SU-DHL-6 (cell line): ENCODE results near the gene PPP6R1.

Experiments
- EZH2phosphoT487 ChIP-seq: fragments of 200-600 bp; sonication (generic), shearing (Covaris generic); conservative IDR thresholded peaks from 2 replicates; pipeline ENCODE4 v1.6.1; 2018; ENCODE audit warnings: mild to moderate bottlenecking, antibody characterized with exemption, low read length, moderate library complexity, mixed read lengths
- TF ChIP-seq, protein P1 (sequence below): fragments of 200-600 bp; sonication (generic); IDR thresholded peaks from one replicate; pipeline ENCODE4 v1.5.1; 2017; ENCODE audit warnings: antibody characterized with exemption, mild to moderate bottlenecking, low read length, moderate library complexity; ENCODE audit not compliant: insufficient read depth, poor library complexity, severe bottlenecking

DNA sequence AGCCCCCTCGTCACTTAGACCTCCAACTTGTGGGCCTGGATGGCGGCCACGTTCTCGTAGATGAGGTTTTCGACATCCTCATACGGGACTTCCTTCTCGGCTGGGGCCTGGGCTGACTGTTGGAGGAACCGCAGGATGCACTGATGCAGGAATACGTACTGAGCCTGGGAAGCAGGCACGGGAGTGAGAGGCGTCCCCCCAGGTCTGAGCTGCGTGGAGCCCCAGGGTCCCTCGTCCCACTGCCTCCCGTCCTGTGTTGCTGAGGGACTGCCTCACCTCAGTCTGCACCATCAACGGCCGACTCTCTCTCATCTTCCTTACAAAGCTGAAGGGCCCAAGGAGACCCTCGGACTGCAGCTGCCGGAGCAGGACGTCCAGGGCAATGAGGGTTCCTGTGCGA, 77.1 kb downstream of the PPP6R1 start:
- TF ChIP-seq, protein P1, sequence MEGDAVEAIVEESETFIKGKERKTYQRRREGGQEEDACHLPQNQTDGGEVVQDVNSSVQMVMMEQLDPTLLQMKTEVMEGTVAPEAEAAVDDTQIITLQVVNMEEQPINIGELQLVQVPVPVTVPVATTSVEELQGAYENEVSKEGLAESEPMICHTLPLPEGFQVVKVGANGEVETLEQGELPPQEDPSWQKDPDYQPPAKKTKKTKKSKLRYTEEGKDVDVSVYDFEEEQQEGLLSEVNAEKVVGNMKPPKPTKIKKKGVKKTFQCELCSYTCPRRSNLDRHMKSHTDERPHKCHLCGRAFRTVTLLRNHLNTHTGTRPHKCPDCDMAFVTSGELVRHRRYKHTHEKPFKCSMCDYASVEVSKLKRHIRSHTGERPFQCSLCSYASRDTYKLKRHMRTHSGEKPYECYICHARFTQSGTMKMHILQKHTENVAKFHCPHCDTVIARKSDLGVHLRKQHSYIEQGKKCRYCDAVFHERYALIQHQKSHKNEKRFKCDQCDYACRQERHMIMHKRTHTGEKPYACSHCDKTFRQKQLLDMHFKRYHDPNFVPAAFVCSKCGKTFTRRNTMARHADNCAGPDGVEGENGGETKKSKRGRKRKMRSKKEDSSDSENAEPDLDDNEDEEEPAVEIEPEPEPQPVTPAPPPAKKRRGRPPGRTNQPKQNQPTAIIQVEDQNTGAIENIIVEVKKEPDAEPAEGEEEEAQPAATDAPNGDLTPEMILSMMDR: no peak
- TF ChIP-seq EZH2phosphoT487: no peak
